Measurements from ENCODE around the gene IGSF9.

DNA sequence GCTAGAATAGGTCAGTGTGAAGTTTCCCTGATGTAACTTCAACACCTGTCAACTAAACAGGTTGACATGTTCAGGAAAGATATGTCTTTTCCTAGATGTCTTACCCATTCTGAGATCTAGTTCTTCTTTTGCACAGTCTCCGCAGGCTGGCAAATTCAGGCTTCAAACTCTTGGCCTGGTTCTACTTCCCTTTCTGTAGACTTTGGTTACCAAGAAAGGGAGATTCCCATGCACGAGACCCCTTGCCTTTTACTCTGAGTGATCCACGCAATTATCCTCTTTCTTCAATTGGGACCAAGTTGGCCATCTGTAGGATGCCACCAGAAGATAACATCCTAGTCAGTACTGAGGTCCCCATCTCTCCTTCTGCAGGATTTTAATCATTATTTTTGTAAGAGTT lies 47.5 kb downstream of the IGSF9 start:
- TF ChIP-seq CEBPB (IDR thresholded peaks at IDR 0.05; ENCODE audit: borderline replicate concordance in 1 of 2, low read depth in 2 of 2, low read length in 2 of 2) (no peak), CTCF (IDR thresholded peaks at IDR 0.05 in 2 of 3, conservative IDR thresholded peaks at IDR 0.05 in 1 of 3; ENCODE audit: control insufficient read depth in 2 of 3, extremely low read depth in 1 of 3, insufficient read depth in 1 of 3, low read depth in 3 of 3, low read length in 3 of 3) (no peak), ZNF217 (IDR thresholded peaks at IDR 0.05) (no peak), YY1 (IDR thresholded peaks at IDR 0.05; ENCODE audit: low read depth, low read length) (no peak), EP300 (IDR thresholded peaks at IDR 0.05; ENCODE audit: borderline replicate concordance in 1 of 2, control insufficient read depth in 1 of 2, low read depth in 2 of 2, low read length in 2 of 2) (no peak), EZH2 (IDR thresholded peaks at IDR 0.05; ENCODE audit: borderline replicate concordance, control insufficient read depth, low read depth, low read length) (no peak), HCFC1 (IDR thresholded peaks at IDR 0.05; ENCODE audit: low read length) (no peak), POLR2AphosphoS5 (IDR thresholded peaks at IDR 0.05; ENCODE audit: low read length) (no peak)
- TF ChIP-seq, protein P1, sequence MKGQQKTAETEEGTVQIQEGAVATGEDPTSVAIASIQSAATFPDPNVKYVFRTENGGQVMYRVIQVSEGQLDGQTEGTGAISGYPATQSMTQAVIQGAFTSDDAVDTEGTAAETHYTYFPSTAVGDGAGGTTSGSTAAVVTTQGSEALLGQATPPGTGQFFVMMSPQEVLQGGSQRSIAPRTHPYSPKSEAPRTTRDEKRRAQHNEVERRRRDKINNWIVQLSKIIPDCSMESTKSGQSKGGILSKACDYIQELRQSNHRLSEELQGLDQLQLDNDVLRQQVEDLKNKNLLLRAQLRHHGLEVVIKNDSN (IDR thresholded peaks at IDR 0.05; ENCODE audit: borderline replicate concordance, extremely low read length, insufficient read depth, low read depth, low read length), result no peak
